DND-41 (cell line): Measurements from ENCODE around the gene ABCA8.
A peak's percentile ranks its signal among the peaks of the same experiment; 100 is the strongest.

ENCODE experiments used
- EZH2 ChIP-seq: IDR thresholded peaks from 3 replicates; pipeline ENCODE4 v1.6.1; 2012; ENCODE audit warnings: borderline replicate concordance, low read depth, mild to moderate bottlenecking, moderate library complexity, low read length, inconsistent platforms; ENCODE audit not compliant: severe bottlenecking
- TF ChIP-seq, protein P1 (sequence below): IDR thresholded peaks from 2 replicates; pipeline ENCODE4 v1.5.1; 2012; ENCODE audit warnings: borderline replicate concordance, low read length, moderate library complexity, mild to moderate bottlenecking; ENCODE audit not compliant: poor library complexity, severe bottlenecking; ENCODE audit errors: extremely low read depth

DNA sequence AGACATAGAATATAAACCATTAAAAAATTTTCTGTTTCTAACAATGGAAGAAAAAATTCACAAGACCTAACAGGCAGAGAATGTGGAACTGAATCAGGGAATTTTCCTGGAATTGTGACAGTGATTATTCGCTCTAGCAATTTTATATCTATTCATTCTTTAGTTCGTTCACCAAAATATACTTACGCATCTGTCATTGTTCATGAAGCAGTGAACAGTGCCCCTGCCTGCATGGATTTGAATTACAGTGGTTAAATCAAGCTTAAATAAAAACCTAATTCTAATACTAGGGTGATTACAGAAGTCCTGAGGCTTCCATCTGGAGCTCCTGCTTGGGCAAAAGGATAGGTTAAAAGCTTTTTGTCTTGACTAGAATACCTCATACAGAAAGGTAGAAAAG is 48.6 kb downstream of the ABCA8 start:
- TF ChIP-seq, protein P1, sequence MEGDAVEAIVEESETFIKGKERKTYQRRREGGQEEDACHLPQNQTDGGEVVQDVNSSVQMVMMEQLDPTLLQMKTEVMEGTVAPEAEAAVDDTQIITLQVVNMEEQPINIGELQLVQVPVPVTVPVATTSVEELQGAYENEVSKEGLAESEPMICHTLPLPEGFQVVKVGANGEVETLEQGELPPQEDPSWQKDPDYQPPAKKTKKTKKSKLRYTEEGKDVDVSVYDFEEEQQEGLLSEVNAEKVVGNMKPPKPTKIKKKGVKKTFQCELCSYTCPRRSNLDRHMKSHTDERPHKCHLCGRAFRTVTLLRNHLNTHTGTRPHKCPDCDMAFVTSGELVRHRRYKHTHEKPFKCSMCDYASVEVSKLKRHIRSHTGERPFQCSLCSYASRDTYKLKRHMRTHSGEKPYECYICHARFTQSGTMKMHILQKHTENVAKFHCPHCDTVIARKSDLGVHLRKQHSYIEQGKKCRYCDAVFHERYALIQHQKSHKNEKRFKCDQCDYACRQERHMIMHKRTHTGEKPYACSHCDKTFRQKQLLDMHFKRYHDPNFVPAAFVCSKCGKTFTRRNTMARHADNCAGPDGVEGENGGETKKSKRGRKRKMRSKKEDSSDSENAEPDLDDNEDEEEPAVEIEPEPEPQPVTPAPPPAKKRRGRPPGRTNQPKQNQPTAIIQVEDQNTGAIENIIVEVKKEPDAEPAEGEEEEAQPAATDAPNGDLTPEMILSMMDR, result peak; percentile 50
- TF ChIP-seq EZH2, result no peak
